EH (cell line): ENCODE data around the gene CRYZL1.
"Not testable (repeated sequence)": the region's sequence is repeated elsewhere in the genome, so short reads cannot be mapped to it uniquely, and the experiment has no call there.

Source experiments
- DNase-seq: peaks from one replicate; pipeline ENCODE4 v3.0.0-alpha.2; 2015; ENCODE audit warnings: low read depth

CRYZL1 gene

GRCh38 chr21:33641352-33642026 lies at the start of gene CRYZL1:
CRYZL1 (minus strand) TSS chr21:33641741; CDS start chr21:33631551, 10,190 bp downstream.
- DNase-seq = peak; percentile 100

- no peak for DNase-seq
Measured at GRCh38 chr21:33690874-33691273, 49.3 kb upstream of the CRYZL1 start.

GRCh38 chr21:33688353-33688752 lies 46.8 kb upstream of the CRYZL1 start:
- DNase-seq = peak; percentile 55

GRCh38 chr21:33687634-33688033 lies 46.1 kb upstream of the CRYZL1 start:
- DNase-seq = no peak

- DNase-seq = no peak
Measured at GRCh38 chr21:33686386-33686785, 44.8 kb upstream of the CRYZL1 start.

GRCh38 chr21:33685613-33686197 lies 44.2 kb upstream of the CRYZL1 start:
- peak; percentile 89 for DNase-seq

GRCh38 chr21:33684923-33685560 lies 43.5 kb upstream of the CRYZL1 start:
- no peak for DNase-seq

- DNase-seq = no peak
Measured at GRCh38 chr21:33684068-33684467, 42.5 kb upstream of the CRYZL1 start.

GRCh38 chr21:33682992-33683627 lies 41.6 kb upstream of the CRYZL1 start:
- DNase-seq = peak; percentile 94

- DNase-seq = no peak
Measured at GRCh38 chr21:33680870-33681269, 39.3 kb upstream of the CRYZL1 start.

GRCh38 chr21:33677450-33677849 lies 35.9 kb upstream of the CRYZL1 start:
- DNase-seq = no peak

- not testable (repeated sequence) for DNase-seq
Measured at GRCh38 chr21:33676666-33677065, 35.1 kb upstream of the CRYZL1 start.

- no peak for DNase-seq
Measured at GRCh38 chr21:33674226-33674625, 32.7 kb upstream of the CRYZL1 start.

GRCh38 chr21:33673473-33673872 lies 31.9 kb upstream of the CRYZL1 start:
- no peak for DNase-seq

GRCh38 chr21:33670076-33670978 lies 28.8 kb upstream of the CRYZL1 start:
- no peak for DNase-seq

- DNase-seq = no peak
Measured at GRCh38 chr21:33668620-33669019, 27.1 kb upstream of the CRYZL1 start.

GRCh38 chr21:33668180-33668579 lies 26.6 kb upstream of the CRYZL1 start:
- DNase-seq = peak; percentile 63

- no peak for DNase-seq
Measured at GRCh38 chr21:33667636-33668035, 26.1 kb upstream of the CRYZL1 start.

GRCh38 chr21:33666153-33666552 lies 24.6 kb upstream of the CRYZL1 start:
- peak; percentile 20 for DNase-seq

- no peak for DNase-seq
Measured at GRCh38 chr21:33664135-33664534, 22.6 kb upstream of the CRYZL1 start.

GRCh38 chr21:33663241-33663640 lies 21.7 kb upstream of the CRYZL1 start:
- DNase-seq = no peak

- DNase-seq = no peak
Measured at GRCh38 chr21:33662046-33662445, 20.5 kb upstream of the CRYZL1 start.
